Stimulated activated CD8-positive, alpha-beta memory T cell treated with anti-CD3 and anti-CD28 coated beads, Interleukin-15, amount 100 ng/mL, for 4 hours (primary cell): ENCODE data around the gene FOXN1.
"Not testable (repeated sequence)": the region's sequence is repeated elsewhere in the genome, so short reads cannot be mapped to it uniquely, and the experiment has no call there.

Source experiments
- DNase-seq, 2 donors: peaks; one replicate each; pipeline ENCODE4 v3.0.0-alpha.2; 2020; ENCODE audit warnings: low read depth in 2 of 2

FOXN1 gene

GRCh38 chr17:28505986-28506665, at the start of gene FOXN1:
Gene FOXN1, plus strand, starts transcription at chr17:28506348. Its CDS starts 17,622 bp downstream, at chr17:28523970.
- DNase-seq = no peak

- no peak for DNase-seq
Observed at GRCh38 chr17:28457890-28458289, 48.3 kb upstream of the FOXN1 start.

- not testable (repeated sequence) for DNase-seq
Observed at GRCh38 chr17:28458881-28459280, 47.3 kb upstream of the FOXN1 start.

GRCh38 chr17:28460901-28461300, 45.2 kb upstream of the FOXN1 start:
- no peak for DNase-seq

GRCh38 chr17:28466001-28466400, 40.1 kb upstream of the FOXN1 start:
- DNase-seq = no peak

GRCh38 chr17:28466521-28467048, 39.6 kb upstream of the FOXN1 start:
- DNase-seq = no peak

- no peak for DNase-seq
Observed at GRCh38 chr17:28467456-28468025, 38.6 kb upstream of the FOXN1 start.

GRCh38 chr17:28468033-28468735, 38.0 kb upstream of the FOXN1 start:
- DNase-seq = not testable (repeated sequence)

- DNase-seq = no peak
Observed at GRCh38 chr17:28468781-28469180, 37.4 kb upstream of the FOXN1 start.

- no peak for DNase-seq
Observed at GRCh38 chr17:28469376-28469775, 36.8 kb upstream of the FOXN1 start.

- DNase-seq = no peak
Observed at GRCh38 chr17:28470266-28470913, 35.8 kb upstream of the FOXN1 start.

- no peak for DNase-seq
Observed at GRCh38 chr17:28470914-28471366, 35.2 kb upstream of the FOXN1 start.

GRCh38 chr17:28471531-28472342, 34.4 kb upstream of the FOXN1 start:
- DNase-seq = no peak

GRCh38 chr17:28472871-28473497, 33.2 kb upstream of the FOXN1 start:
- no peak for DNase-seq

- no peak for DNase-seq
Observed at GRCh38 chr17:28473542-28473941, 32.6 kb upstream of the FOXN1 start, which contains the start of gene SLC13A2. Gene SLC13A2, plus strand, starts transcription at chr17:28473644. Its CDS starts 69 bp downstream, at chr17:28473713.

- no peak for DNase-seq
Observed at GRCh38 chr17:28474111-28474531, 32.0 kb upstream of the FOXN1 start.

GRCh38 chr17:28475151-28475900, 30.8 kb upstream of the FOXN1 start:
- DNase-seq = no peak

GRCh38 chr17:28476076-28476865, 29.9 kb upstream of the FOXN1 start:
- no peak for DNase-seq

GRCh38 chr17:28477928-28478327, 28.2 kb upstream of the FOXN1 start:
- DNase-seq = no peak
